HG02571 (cell line): Measurements from ENCODE around the gene FBN1.

ENCODE experiments used
- ATAC-seq: cut with Tn5 transposase; IDR thresholded peaks from one replicate; pipeline ENCODE4 v1.9.1; 2021; ENCODE audit warnings: mild to moderate bottlenecking, moderate library complexity; ENCODE audit not compliant: unreplicated experiment

The FBN1 gene

GRCh38 chr15:48557335-48557734 is 88.2 kb downstream of the FBN1 start:
- no peak for ATAC-seq

GRCh38 chr15:48556159-48556897 is 89.2 kb downstream of the FBN1 start:
- ATAC-seq = no peak

GRCh38 chr15:48555241-48555881 is 90.1 kb downstream of the FBN1 start:
- no peak for ATAC-seq

GRCh38 chr15:48554112-48554511 is 91.4 kb downstream of the FBN1 start:
- no peak for ATAC-seq

GRCh38 chr15:48553559-48553958 is 92.0 kb downstream of the FBN1 start:
- ATAC-seq = no peak

- ATAC-seq = no peak
These were observed 94.5 kb downstream of the FBN1 start for GRCh38 chr15:48550822-48551525.

GRCh38 chr15:48548455-48548854 is 97.1 kb downstream of the FBN1 start:
- ATAC-seq = no peak

- ATAC-seq = no peak
These were observed 98.2 kb downstream of the FBN1 start for GRCh38 chr15:48547286-48547685.

GRCh38 chr15:48546296-48546695 is 99.2 kb downstream of the FBN1 start:
- ATAC-seq = no peak

- ATAC-seq = no peak
These were observed 100.7 kb downstream of the FBN1 start for GRCh38 chr15:48544778-48545177.

- peak; percentile 75 for ATAC-seq
These were observed 103.9 kb downstream of the FBN1 start for GRCh38 chr15:48541341-48542278.

- no peak for ATAC-seq
These were observed 104.8 kb downstream of the FBN1 start for GRCh38 chr15:48540756-48541155.

- ATAC-seq = no peak
These were observed 106.6 kb downstream of the FBN1 start for GRCh38 chr15:48538941-48539340.

GRCh38 chr15:48537271-48538113 is 108.0 kb downstream of the FBN1 start:
- ATAC-seq = no peak

GRCh38 chr15:48536681-48537091 is 108.8 kb downstream of the FBN1 start:
- no peak for ATAC-seq

GRCh38 chr15:48533982-48534381 is 111.5 kb downstream of the FBN1 start:
- ATAC-seq = no peak

GRCh38 chr15:48532946-48533345 is 112.6 kb downstream of the FBN1 start:
- ATAC-seq = no peak

- no peak for ATAC-seq
These were observed 115.0 kb downstream of the FBN1 start for GRCh38 chr15:48530528-48530927.

- no peak for ATAC-seq
These were observed 116.6 kb downstream of the FBN1 start for GRCh38 chr15:48528921-48529320.

- no peak for ATAC-seq
These were observed 118.0 kb downstream of the FBN1 start for GRCh38 chr15:48527517-48527916.
